ENCODE data around the gene HP.

The HP gene

GRCh38 chr16:72024862-72025382, 29.4 kb upstream of the HP start:
- no peaks in the 10 kb centered on the region for H3K79me2 ChIP-seq (ENCODE audit: insufficient read depth, low read length)
- H3K27me3 ChIP-seq (ENCODE audit: insufficient read depth, low read length, poor library complexity, severe bottlenecking), result no peaks in the 10 kb centered on the region
- no peak overlapping the region for H3K4me2 ChIP-seq (ENCODE audit: low read depth, low read length, poor library complexity, severe bottlenecking)
- no peaks in the 10 kb centered on the region for H3F3A ChIP-seq (ENCODE audit: low read depth)
- H3K4me1 ChIP-seq (ENCODE audit: insufficient read depth, low read length, poor library complexity, severe bottlenecking), result no peaks in the 10 kb centered on the region
- no peaks in the 10 kb centered on the region for H4K20me1 ChIP-seq (ENCODE audit: insufficient read depth, low read length, poor library complexity, severe bottlenecking)
- no peaks in the 10 kb centered on the region for H3K9me3 ChIP-seq (ENCODE audit: insufficient read depth, low read depth, low read length)
- H2AFZ ChIP-seq (ENCODE audit: low read length), result no peak overlapping the region
- no peaks in the 10 kb centered on the region for H3K9me2 ChIP-seq (replicated peaks; ENCODE audit: low read depth, low read length)
- H3K4me3 ChIP-seq (ENCODE audit: low read length, poor library complexity, severe bottlenecking), result no peak overlapping the region
- TF ChIP-seq EZH2phosphoT487 (IDR thresholded peaks at IDR 0.05; ENCODE audit: borderline replicate concordance) (no peak), CTCF (conservative IDR thresholded peaks at IDR 0.05; ENCODE audit: low read length) (no peak)
- H3K36me3 ChIP-seq (ENCODE audit: insufficient read depth, low read length), result peaks cover 29% of the 10 kb centered on the region; the same call in 1 of the 2 replicates
- no peak overlapping the region for H3K9ac ChIP-seq (ENCODE audit: low read depth, low read length, poor library complexity, severe bottlenecking)

GRCh38 chr16:72025404-72026114, 28.7 kb upstream of the HP start:
- Histone ChIP-seq H3K4me3 (ENCODE audit: low read length, poor library complexity, severe bottlenecking) (no peak overlapping the region), H3K4me1 (ENCODE audit: insufficient read depth, low read length, poor library complexity, severe bottlenecking) (no peaks in the 10 kb centered on the region), H2AFZ (ENCODE audit: low read length) (no peak overlapping the region), H4K20me1 (ENCODE audit: insufficient read depth, low read length, poor library complexity, severe bottlenecking) (no peaks in the 10 kb centered on the region), H3K9me2 (replicated peaks; ENCODE audit: low read depth, low read length) (no peaks in the 10 kb centered on the region), H3K27me3 (ENCODE audit: insufficient read depth, low read length, poor library complexity, severe bottlenecking) (no peaks in the 10 kb centered on the region), H3K36me3 (ENCODE audit: insufficient read depth, low read length) (peaks cover 29% of the 10 kb centered on the region; the same call in 1 of the 2 replicates), H3F3A (ENCODE audit: low read depth) (no peaks in the 10 kb centered on the region), H3K79me2 (ENCODE audit: insufficient read depth, low read length) (no peaks in the 10 kb centered on the region), H3K4me2 (ENCODE audit: low read depth, low read length, poor library complexity, severe bottlenecking) (no peak overlapping the region), H3K9ac (ENCODE audit: low read depth, low read length, poor library complexity, severe bottlenecking) (no peak overlapping the region), H3K9me3 (ENCODE audit: insufficient read depth, low read depth, low read length) (no peaks in the 10 kb centered on the region)
- TF ChIP-seq CTCF (conservative IDR thresholded peaks at IDR 0.05; ENCODE audit: low read length), result no peak
- no peak for TF ChIP-seq EZH2phosphoT487 (IDR thresholded peaks at IDR 0.05; ENCODE audit: borderline replicate concordance)

- H3K4me2 ChIP-seq (ENCODE audit: low read depth, low read length, poor library complexity, severe bottlenecking), result no peak overlapping the region
- no peaks in the 10 kb centered on the region for H3K27me3 ChIP-seq (ENCODE audit: insufficient read depth, low read length, poor library complexity, severe bottlenecking)
- H3K4me1 ChIP-seq (ENCODE audit: insufficient read depth, low read length, poor library complexity, severe bottlenecking), result no peaks in the 10 kb centered on the region
- H4K20me1 ChIP-seq (ENCODE audit: insufficient read depth, low read length, poor library complexity, severe bottlenecking), result no peaks in the 10 kb centered on the region
- peaks cover 17% of the 10 kb centered on the region; the same call in 1 of the 2 replicates for H3K36me3 ChIP-seq (ENCODE audit: insufficient read depth, low read length)
- H2AFZ ChIP-seq (ENCODE audit: low read length), result no peak overlapping the region
- no peaks in the 10 kb centered on the region for H3K9me2 ChIP-seq (replicated peaks; ENCODE audit: low read depth, low read length)
- TF ChIP-seq EZH2phosphoT487 (IDR thresholded peaks at IDR 0.05; ENCODE audit: borderline replicate concordance), result no peak
- TF ChIP-seq CTCF (conservative IDR thresholded peaks at IDR 0.05; ENCODE audit: low read length), result no peak
- H3K9me3 ChIP-seq (ENCODE audit: insufficient read depth, low read depth, low read length), result no peaks in the 10 kb centered on the region
- no peak overlapping the region for H3K9ac ChIP-seq (ENCODE audit: low read depth, low read length, poor library complexity, severe bottlenecking)
- H3F3A ChIP-seq (ENCODE audit: low read depth), result no peaks in the 10 kb centered on the region
- H3K79me2 ChIP-seq (ENCODE audit: insufficient read depth, low read length), result no peaks in the 10 kb centered on the region
- no peak overlapping the region for H3K4me3 ChIP-seq (ENCODE audit: low read length, poor library complexity, severe bottlenecking)
These were observed 26.5 kb upstream of the HP start for GRCh38 chr16:72027669-72028378.

Measured in Loucy (cell line).